Activated T-helper 1 cell treated with Interleukin-2 at 50 U/mL for 16 hours (primary cell): ENCODE data around the gene ITGA11.

Experiments
- DNase-seq: peaks from one replicate; pipeline ENCODE4 v3.0.0-alpha.2; 2020; ENCODE audit warnings: low read depth

ITGA11 gene

DNA sequence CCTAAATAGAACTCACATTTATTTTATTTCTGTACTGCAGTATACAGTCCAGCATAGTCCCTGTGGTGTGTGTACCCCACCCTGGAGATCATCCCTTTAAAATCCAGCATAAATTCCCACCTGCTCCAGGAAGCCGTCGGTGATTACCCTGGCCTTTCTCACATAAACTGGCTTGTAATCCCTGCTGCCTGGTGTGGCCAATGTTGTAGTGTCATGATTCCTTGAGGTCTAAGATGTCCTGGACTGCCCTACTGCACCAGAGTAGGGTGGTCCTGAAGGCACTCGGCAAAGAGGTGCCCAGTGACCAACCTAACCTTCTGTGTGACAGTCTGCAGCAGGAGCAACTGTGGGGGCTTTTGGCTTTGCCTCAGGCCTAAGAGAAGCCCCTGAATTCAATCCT, 58.9 kb downstream of the ITGA11 start:
- DNase-seq = no peak

- DNase-seq = no peak
Measured at GRCh38 chr15:68372291-68372811, 59.6 kb downstream of the ITGA11 start.

DNA sequence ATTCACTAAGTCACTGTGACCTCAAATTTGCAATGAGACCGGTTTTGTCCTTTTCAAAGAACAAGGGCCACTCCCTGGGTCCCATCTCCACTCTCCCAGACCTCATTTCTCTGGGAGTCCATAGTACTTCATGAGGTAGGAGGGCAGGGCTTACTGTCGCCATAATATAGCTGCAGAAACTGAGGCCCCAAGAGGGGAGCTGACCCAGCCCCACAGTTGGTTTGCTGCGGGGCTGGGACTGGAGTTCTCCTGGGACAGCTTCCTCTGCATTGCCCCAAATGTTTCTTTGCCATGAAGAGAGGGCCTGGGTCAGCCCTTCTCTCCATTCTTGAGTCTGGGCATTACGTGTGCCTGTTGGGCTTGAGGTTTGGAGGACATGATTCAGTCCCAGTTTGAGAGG, 60.1 kb downstream of the ITGA11 start:
- no peak for DNase-seq

- no peak for DNase-seq
Measured at GRCh38 chr15:68371160-68371559, 60.8 kb downstream of the ITGA11 start.

- DNase-seq = no peak
Measured at GRCh38 chr15:68370768-68371151, 61.2 kb downstream of the ITGA11 start.

DNA sequence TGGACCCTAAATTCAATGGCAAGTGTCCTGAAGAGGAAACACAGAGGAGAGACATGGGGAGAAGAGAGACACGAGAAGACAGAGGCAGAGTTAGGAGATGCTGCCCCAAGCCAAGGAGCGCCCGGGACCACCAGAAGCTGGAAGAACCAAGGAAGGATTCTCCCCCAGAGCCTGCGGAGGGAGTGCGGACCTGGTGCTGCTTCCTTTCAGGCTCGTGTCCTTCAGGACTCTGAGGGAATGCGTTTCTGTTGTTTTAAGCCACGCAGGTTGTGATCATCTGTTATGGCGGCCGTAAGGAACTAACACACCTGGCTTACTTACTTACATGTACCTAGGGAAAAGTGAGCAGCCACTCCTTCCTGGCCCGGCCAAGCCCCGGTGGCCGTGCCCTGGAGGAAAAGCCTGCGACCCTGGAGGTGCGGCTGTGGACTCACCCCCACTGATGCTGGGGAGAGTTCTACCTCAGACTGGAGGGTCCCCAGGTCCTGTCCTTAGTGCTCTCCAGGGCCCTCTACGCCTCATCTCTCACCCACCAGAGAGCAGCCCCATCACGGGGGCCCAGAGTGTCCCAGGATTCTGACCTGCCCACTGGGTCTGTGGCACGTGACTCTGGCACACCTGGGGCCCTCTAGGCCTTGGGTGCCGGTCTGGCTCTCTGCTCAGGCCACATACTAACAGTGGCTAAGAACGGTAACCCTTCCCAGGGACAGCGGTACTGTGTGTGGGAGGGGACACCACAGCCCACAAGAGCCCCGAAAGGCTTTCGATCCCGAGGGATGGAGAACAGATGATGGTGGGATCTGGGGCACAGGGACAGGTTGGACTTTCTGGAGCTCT, 61.8 kb downstream of the ITGA11 start:
- DNase-seq = no peak

- DNase-seq = no peak
Measured at GRCh38 chr15:68368731-68369435, 63.1 kb downstream of the ITGA11 start.

- DNase-seq = no peak
Measured at GRCh38 chr15:68367992-68368391, 64.0 kb downstream of the ITGA11 start.

- DNase-seq = no peak
Measured at GRCh38 chr15:68367226-68367625, 64.7 kb downstream of the ITGA11 start.

DNA sequence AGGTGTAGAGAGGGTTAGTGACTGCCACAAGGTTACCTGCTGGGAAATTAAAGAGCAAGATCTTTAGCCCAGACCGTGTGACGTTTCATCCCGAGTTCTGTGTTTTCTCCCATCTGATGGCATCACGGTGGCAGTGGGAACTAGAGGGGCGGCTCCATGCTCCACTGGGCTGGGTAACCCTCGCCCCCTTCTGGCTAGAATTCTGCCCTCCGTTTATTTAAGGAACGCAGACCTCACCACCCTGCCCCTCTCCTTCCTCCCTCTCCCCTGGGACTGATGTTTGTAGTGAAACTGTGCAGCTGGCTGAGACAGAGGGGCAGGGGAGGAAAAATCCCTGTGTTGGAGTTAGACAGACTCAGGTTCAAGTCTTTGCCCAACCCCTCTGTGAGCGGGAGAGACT, 65.6 kb downstream of the ITGA11 start:
- no peak for DNase-seq

DNA sequence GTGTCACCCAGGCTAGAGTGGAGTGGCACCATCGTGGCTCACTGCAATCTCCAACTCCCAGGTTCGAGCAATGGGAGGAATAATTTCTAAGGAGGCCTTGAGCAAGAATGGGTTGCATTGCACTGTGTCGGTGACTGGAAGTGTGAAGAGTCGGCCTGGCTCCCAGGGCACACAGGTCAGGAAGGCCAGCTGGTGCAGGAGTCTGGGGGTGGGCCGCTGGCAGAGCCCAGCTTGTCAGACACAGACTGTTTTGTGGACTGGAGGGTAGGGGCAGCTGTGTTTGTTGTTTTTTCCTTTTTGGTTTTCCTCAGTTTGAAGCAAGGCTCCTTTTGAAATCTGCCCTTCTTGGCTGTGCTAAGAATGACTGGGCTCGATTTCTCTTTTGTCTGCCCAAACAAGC, 66.2 kb downstream of the ITGA11 start:
- DNase-seq = no peak

GRCh38 chr15:68365140-68365745, 66.7 kb downstream of the ITGA11 start:
- DNase-seq = no peak

DNA sequence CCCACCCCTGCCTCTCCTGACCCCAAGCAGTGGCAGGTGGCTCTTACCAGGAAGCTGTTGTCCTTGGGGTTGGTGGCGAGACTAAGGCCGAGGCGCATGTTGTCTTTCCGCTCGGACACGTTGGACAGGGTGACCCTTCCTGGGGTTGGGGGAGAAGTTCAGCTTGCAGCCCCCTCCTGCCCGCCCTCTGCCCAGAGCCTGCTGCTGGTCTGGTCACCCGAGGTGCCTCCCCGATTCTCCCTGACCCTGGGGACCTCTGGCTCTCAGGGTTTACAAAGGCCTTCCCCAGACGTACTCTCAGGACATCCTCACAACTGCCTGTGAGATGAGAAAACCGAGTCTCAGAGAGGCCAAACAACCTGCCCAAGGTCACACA, 67.3 kb downstream of the ITGA11 start:
- no peak for DNase-seq

DNA sequence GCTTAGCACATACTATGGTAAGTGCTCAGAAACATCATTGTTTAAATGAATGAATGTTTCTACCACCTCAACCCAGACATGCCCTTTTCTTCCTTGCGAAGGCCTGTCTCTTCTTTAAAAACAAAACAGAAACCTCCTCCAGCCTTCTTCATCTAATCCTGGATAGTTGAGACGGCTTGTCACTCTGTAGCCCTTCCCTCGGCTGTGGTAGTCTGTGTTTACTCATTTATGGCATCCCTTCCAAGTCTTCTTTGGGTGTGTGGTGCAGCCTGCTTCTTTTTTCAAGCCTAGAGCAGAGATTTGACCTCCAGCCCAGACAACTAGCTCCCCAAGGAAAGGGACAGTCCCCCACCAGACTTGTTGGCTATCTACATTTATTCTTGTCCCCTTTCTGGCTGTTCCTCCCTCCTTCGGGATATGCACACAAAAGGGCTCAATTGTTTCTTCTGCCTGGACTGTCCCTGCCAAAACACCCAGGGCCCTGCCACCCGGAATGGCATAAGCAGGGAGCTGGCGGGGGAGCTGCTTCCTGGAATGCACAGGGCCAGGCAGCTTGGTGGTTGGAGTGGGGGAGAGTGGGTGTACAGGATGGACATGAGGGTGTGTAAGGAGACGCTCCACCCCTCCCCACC, 67.8 kb downstream of the ITGA11 start:
- no peak for DNase-seq

GRCh38 chr15:68363353-68363752, 68.6 kb downstream of the ITGA11 start:
- DNase-seq = no peak

- DNase-seq = no peak
Measured at GRCh38 chr15:68362537-68363126, 69.3 kb downstream of the ITGA11 start.

- DNase-seq = no peak
Measured at GRCh38 chr15:68360721-68361120, 71.2 kb downstream of the ITGA11 start.

GRCh38 chr15:68356778-68357177, 75.2 kb downstream of the ITGA11 start:
- no peak for DNase-seq

DNA sequence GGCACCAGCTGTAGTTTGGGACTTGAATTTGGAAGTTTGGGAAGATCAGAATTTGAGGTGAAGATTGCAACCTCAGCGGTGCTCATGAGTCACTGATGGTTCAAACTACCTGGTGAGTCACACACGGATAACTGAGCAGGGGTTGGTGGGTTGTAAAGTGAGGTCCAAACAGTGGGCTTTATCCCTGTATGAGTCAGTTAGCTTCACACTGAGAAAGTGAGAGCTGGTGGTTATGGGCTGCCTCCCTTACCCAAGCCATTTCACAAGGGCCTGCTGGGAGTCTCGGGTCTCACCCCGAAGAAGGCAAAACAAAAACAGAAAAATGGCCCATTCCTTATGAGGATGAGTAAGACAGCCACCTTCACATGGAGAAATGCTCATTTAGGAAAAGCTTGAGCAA, 77.0 kb downstream of the ITGA11 start:
- no peak for DNase-seq

- no peak for DNase-seq
Measured at GRCh38 chr15:68354268-68354667, 77.7 kb downstream of the ITGA11 start.

- no peak for DNase-seq
Measured at GRCh38 chr15:68353421-68354135, 78.4 kb downstream of the ITGA11 start.
